GM12874 (cell line): ENCODE measurements around the gene BCL2L13.

Source experiments
- CTCF ChIP-seq: IDR thresholded peaks from 2 replicates; pipeline ENCODE4 v1.5.1; 2011; ENCODE audit warnings: low read depth, mild to moderate bottlenecking, control low read depth, low read length, moderate library complexity; ENCODE audit not compliant: insufficient read depth

Gene BCL2L13

GRCh38 chr22:17725500-17725796, 86.9 kb downstream of the BCL2L13 start:
- TF ChIP-seq CTCF, result no peak

DNA sequence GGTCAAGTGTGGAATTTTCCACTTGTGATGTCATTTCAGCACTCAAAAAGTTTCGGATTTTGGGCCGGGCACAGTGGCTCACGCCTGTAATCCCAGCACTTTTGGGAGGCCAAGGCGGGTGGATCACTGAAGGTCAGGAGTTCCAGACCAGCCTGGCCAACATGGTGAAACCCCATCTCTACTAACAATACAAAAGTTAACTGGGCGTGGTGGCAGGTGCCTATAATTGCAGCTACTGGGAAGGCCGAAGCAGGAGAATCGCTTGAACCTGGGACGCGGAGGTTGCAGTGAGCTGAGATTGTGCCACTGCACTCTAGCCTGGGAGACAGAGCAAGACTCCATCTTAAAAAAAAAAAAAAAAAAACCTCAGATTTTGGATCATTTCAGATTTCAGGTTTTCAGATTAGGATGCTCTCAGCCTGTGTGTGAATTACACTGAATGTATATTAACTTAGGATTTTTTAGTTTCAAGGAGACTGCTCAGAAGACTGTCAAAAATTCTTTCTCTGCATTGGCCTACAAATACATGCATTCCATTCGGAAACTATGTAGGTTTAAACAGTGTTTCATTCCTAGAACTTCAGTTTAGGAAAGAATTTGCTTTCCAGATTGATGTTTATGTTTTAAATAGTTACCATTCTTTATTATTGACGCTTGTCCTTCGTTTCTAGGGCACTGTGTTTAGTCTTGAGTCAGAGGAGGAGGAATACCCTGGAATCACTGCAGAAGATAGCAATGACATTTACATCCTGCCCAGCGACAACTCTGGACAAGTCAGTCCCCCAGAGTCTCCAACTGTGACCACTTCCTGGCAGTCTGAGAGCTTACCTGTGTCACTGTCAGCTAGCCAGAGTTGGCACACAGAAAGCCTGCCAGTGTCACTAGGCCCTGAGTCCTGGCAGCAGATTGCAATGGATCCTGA, 87.7 kb downstream of the BCL2L13 start:
- no peak for TF ChIP-seq CTCF

GRCh38 chr22:17726928-17727897, 88.7 kb downstream of the BCL2L13 start:
- TF ChIP-seq CTCF, result no peak

DNA sequence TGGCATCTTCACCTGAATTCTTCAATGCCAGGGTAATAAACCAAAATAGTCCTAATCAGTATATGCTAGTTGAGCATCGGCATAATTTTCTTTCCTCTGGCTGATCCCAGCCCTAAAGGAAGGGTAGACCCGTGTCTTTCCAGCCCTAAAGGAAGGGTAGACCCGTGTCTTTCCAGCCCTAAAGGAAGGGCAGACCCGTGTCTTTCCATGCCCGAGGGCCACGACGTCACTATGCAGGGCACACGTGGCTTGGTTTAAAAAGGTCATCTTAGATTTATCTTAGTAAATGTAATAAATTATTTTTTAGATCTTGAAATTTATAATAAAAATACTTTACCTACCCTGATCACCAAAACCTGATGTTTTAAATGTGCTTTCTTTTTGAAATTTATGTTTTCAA, 90.2 kb downstream of the BCL2L13 start:
- TF ChIP-seq CTCF, result no peak

DNA sequence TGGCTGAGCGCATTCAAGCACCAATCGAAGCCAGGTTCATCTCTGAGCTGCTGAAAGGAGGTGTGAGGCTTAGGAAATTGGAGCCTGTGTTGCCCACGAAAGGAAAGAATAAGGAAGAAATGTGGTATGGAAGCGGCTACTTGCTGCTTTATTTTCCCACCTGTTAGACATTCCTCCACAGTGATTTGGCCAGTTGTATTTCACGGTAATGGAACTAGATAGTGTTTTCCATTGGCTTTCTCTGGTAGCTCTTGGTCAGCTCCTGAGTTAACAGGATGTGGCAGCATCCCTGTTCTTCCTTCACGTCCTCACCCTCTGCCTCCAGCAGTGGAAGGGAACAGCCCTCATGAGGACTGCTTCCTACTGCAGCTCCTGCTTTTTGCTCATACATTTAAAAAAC, 91.0 kb downstream of the BCL2L13 start:
- no peak for TF ChIP-seq CTCF

GRCh38 chr22:17732251-17732854, 93.8 kb downstream of the BCL2L13 start:
- no peak for TF ChIP-seq CTCF

DNA sequence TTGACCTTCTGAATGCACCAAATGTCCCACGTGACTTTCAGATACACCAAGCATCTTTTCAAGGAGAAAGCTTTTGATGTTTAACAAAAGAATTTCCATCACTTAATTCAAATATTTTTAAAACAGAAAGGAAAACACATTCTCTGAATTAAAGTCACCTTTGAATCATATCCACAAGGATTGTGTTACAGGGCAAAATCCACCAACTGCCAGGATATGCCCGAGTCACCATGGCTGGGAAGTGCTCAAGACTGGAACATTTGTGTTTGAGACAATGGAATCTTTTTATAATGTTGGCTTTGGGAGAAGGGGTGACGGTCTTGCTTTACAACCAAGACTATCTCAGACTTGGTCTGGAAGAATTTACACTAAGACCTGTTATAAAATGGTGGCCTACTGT, 94.9 kb downstream of the BCL2L13 start:
- TF ChIP-seq CTCF, result no peak
